HG02759 (cell line): ENCODE measurements around the gene DLX2.
A peak's percentile ranks its signal among the peaks of the same experiment; 100 is the strongest.
"Not testable (repeated sequence)": the region's sequence is repeated elsewhere in the genome, so short reads cannot be mapped to it uniquely, and the experiment has no call there.

ENCODE experiments used
- ATAC-seq: cut with Tn5 transposase; IDR thresholded peaks from one replicate; pipeline ENCODE4 v1.9.1; 2021; ENCODE audit warnings: mild to moderate bottlenecking, moderate library complexity; ENCODE audit not compliant: unreplicated experiment

Gene DLX2

DNA sequence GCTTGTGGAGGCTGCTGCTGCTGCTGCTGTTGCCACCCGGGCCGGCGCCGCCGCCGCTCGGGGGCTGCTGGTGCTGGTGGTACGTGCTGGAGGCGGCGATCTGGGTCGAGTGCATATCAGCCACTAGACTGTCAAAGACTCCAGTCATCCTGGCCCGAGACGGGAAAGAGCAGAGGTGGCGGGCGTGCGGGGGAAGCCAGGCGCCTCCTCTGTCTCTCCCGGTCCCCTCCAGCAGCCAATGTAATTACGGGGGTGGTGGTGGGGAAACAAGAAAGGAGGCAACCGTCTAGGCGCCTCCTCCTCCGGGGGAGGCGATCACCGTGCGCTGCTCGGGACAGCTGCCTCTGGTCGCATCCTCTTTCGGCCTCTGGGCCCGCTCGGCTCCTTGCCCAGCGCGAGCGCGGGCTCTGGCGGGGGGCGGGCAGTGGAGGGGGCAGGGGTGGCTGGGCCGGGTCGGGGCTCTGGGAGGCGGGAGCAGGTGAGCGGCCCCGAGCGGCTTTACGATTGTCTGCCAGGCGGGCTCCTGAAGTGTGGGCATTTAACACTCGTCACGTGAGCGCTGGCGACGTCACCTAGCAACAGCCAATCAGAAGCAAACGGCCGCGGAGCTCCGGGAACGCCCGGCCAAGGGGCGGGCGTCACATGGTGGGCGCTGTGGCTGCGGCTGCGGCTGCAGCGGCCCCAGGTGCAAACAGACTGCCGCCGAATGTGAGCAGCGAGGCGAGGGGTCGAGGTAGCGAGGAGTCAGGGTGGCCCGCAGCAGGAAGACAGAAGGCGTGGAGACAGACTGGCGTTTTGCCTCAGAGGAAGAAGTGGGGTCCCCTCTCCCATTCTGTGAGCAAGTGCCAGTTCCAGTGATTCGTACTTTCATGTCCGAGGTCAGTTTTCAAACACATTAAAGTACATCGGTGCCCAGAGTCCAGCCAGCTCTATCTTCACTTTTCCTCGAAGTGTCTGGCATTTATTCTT is at the start of gene DLX2:
Gene DLX2, minus strand, starts transcription at position 510 of the 969 bp plus-strand sequence. Its CDS starts 362 bp downstream, at position 148.
- peak; percentile 81 for ATAC-seq

DNA sequence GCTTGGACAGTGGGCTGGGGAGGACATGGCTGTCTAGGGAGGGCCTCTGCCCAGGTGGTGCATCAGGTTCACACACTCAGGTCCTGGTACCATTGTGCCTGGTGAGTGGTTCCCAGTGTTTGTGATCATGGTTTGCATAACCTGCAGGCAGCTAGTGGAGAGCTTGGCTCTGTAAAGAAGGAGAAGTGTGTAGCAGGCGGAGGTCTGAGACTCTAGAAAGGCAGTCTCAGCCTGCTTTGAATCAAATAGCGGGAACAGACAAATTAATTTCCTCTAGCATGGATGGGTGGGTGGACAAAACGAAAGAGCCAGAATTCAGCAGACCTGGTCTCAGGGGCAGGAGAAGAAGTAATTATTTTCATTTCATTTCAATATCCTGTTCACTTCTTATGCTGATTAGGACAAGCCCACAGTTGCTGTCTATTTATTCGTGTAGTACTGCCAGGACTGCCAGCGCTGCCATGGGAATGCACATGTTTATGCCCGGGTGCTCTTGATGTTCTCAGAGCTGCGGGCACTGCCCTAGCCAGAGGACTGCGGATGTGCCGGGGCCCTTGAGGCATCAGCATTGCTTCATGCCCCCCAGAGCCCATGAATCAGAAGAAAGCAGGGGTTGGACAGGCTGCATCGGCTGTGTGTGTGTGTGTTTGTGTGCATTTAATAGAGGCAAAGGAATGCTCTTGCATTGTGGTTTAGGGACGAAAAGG is 45.4 kb upstream of the DLX2 start:
- no peak for ATAC-seq

- no peak for ATAC-seq
Observed at GRCh38 chr2:172143817-172144216, 41.1 kb upstream of the DLX2 start.

- ATAC-seq, result not testable (repeated sequence)
Observed at GRCh38 chr2:172138727-172139126, 36.0 kb upstream of the DLX2 start.

DNA sequence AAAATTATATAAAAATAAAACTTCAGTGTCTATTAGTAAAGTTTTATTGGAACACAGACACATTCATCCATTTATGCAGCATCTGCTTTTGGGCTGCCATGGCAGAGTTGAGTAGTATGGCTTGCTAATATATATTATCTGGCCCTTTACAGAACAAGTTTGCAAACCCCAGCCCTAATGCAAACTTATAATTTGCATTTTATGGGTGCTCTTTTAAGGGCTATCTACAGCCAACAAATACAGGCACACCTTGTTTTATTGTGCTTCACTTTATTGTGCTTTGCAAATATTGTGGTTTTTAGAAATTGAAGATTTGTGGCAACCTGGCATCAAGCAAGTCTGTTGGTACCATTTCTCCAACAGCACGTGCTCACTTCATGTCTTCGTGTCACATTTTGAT is 35.2 kb upstream of the DLX2 start:
- no peak for ATAC-seq

DNA sequence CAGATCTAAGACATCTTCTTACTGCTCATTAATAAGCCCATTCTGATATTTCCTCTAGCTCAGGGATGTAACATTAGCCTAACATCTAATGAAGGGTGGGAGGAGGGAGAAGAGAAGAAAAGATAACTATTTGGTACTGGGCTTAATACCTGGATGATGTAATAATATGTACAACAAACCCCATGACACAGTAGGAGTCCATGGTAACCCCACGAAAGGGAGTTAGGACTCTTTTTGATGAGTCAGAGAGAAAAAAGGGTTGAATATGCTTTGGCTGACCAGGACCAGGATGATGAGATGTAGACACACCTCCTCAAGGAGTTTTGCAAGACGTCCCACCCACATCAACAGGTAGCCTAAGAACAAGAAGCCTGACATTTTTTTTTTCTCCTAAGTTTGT is 34.4 kb upstream of the DLX2 start:
- no peak for ATAC-seq

DNA sequence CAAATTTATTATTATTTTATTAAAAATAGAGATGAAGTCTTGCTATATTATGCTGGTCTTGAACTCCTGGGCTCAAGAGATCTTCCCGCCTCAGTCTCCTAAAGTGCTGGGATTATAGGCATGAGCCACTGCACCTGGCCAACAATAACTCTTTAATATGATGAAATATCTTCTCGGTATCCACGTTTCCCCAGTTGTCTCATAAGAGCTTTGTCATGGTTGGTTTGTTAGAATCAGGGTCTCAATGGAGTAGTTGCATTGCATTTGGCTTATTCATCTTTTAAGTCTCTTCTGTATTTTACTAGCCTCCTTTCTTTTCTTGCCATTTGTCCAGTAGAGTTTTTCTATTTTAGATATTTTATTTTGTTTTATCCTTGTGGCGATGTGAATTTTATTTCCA is 32.7 kb upstream of the DLX2 start:
- no peak for ATAC-seq

DNA sequence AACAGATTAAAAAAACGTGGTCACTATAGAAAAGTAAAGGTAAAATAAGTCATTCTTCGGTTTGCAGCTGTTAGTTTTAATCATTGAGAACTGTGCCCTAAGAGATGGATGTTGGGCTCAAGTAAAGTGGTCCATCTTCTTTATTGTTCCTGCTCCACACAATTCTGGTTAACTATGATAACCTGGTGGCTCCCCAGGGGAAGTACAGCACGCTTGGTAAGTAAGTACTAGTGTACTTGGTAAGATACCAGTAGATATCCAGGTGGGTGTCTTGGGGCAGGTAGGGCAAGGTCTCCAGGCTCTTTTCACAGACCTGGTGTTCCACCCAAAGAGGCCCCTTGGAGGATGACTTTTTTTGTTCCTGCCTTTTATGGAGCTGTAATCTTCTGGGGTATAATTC is 31.6 kb upstream of the DLX2 start:
- ATAC-seq, result no peak

GRCh38 chr2:172131713-172132555 is 29.2 kb upstream of the DLX2 start:
- ATAC-seq, result no peak

DNA sequence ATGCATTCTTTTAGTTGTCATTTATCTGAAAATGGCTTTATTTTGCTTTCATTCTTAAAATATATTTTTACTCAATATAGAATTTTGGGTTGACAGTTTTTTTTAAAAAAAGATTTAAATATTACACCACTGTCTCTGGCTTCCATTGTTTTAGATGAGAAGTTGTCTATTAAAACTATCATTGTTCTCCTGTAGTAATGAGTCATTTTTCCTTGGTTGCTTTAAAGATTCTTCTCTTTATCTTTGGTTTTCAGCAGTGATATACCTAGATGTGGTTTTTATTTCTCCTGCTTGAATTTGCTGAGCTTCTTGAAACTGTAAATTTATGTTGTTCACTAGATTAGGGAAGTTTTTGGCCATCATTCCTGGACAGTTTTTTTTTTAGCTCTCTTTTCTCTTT is 26.7 kb upstream of the DLX2 start:
- ATAC-seq, result no peak

- ATAC-seq, result no peak
Observed at GRCh38 chr2:172128484-172128883, 25.8 kb upstream of the DLX2 start.

DNA sequence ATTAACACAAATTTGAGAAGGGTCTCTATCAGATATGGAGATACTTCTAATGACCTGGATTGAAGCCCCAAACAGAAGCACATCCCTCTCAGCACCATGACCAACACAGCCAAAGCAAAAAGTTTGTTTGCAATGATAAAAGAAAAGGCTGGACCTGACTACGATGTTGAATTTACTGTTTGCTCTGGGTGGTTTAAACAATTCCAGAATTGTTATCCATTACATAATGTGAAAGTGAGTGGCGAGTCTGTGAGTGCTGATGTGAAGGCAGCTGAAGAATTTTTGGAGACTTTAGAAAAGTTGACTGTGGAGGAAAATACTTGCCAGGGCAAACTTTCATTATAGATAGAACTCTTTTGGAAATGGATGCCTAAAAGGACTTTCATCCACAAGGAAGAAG is 17.4 kb upstream of the DLX2 start:
- ATAC-seq, result no peak

DNA sequence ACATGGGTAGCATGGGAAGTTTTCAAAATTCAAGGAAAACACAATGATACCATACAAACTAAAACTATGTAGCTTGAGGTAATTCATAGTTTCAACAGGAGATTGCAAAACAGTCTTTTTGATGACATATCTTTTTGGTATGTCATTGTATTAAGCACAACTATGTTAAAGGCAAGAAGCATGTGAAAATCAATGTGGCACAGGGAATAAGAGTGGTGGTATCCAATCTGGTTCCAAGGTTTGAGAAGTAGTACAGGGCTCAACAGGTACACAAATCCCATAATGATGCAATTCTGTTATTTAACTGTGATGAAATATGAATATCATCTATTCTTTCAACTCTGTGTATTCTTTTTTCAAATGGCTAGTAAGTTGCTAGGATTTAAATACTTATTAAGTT is 16.4 kb upstream of the DLX2 start:
- no peak for ATAC-seq

DNA sequence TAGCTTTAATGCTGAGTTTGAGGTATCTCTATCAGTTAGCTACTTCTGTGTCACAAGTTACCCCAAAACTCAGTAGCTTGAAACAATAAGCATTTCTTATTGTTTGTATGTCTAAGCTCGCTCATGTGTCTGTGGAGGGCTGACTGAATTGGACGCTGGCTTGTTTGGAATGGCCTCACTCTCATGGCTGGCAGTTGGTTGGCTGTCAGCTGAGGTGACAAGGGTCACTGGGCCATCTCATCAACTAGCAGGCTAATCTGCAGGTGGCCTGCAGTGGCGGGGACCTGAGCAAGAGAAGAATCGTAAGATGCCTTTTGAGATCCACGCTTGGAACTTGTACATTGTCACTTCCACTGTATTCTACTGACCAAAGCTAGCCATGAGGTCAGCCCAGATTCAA is 13.4 kb upstream of the DLX2 start:
- ATAC-seq, result no peak

GRCh38 chr2:172114579-172114978 is 11.9 kb upstream of the DLX2 start:
- ATAC-seq, result no peak

DNA sequence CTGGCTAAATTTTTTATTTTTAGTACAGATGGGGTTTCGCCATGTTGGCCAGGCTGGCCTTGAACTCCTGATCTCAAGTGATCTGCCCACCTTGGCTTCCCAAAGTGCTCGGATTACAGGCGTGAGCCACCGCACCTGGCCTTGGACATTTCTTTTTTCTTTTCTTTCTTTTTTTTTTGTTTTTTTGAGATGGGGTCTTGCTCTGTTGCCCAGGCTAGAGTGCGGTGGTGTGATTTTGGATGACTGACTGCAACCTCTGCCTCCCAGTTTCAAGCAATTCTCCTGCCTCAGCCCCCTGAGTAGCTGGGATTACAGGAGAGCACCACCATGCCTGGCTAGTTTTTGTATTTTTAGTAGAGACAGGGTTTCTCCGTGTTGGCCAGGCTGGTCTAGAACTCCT is 11.5 kb upstream of the DLX2 start:
- not testable (repeated sequence) for ATAC-seq

GRCh38 chr2:172113617-172114016 is 10.9 kb upstream of the DLX2 start:
- no peak for ATAC-seq

DNA sequence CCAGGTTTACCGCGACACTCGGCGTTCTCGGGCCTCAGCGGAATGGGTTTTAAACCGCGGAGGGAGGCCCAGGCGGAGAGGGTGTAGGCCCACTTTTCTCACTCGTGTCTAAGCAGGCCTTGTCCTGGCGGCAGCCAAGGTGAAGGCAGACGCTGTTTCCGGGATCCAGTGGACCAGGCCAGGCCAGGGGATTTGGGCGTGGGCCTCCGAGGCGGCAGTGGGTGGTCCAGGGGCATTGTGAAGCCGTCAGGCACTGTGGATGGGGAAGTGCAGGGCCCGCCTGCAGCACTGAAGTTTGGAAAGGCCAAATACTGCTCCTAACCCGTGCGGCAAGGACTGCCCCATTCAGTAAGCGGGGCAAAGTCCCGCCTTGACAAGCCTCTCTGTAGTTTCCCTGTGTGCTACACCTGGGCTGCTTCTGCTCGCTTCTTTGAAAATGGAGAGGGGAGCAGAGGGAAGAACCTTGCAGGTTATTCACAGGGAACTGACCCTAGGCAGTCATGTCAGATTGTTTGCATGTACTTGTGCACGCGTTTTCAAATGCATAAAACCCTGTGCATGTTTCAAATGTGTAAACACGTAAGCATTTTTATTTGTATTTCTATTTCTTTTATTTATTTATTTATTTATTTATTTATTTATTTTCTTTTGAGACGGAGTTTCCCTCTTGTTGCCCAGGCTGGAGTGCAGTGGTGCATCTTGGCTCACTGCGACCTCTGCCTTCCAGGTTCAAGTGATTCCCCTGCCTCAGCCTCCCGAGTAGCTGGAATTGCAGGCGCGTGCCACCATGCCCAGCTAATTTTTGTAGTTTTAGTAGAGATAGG is 7.5 kb upstream of the DLX2 start:
- ATAC-seq, result no peak

GRCh38 chr2:172109256-172109987 is 6.7 kb upstream of the DLX2 start:
- no peak for ATAC-seq

GRCh38 chr2:172108587-172108930 is 5.9 kb upstream of the DLX2 start:
- no peak for ATAC-seq
